Measurements from ENCODE around the gene POU2F1. TPM values are rescaled to one million over a fixed set of nuclear protein-coding genes. Genes with fewer than 3 reads are reported as not detected.

The POU2F1 gene
- total RNA-seq, 1 donor from 2014 or later: 7.2 TPM

DNA sequence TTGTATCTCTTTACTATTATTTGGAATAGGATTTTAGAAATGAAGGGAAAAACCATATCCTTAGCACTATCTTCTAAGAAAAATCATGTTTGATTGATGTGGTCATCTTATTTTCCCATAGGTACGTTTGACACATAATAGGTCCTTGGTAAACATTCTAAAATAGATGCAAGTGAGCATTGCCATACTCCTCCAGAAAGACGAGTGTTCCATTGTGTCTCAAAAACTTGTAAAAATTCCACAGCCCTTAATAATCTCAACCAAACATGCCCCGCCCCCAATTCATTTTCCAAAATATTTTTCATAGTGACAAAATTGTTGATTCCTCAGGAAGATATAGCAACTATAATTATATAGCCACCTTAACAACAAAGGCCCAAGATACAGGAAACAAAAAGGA, 184.2 kb downstream of the POU2F1 start:
- no peak for DNase-seq (ENCODE audit: low read depth)
- TF ChIP-seq, protein P1, sequence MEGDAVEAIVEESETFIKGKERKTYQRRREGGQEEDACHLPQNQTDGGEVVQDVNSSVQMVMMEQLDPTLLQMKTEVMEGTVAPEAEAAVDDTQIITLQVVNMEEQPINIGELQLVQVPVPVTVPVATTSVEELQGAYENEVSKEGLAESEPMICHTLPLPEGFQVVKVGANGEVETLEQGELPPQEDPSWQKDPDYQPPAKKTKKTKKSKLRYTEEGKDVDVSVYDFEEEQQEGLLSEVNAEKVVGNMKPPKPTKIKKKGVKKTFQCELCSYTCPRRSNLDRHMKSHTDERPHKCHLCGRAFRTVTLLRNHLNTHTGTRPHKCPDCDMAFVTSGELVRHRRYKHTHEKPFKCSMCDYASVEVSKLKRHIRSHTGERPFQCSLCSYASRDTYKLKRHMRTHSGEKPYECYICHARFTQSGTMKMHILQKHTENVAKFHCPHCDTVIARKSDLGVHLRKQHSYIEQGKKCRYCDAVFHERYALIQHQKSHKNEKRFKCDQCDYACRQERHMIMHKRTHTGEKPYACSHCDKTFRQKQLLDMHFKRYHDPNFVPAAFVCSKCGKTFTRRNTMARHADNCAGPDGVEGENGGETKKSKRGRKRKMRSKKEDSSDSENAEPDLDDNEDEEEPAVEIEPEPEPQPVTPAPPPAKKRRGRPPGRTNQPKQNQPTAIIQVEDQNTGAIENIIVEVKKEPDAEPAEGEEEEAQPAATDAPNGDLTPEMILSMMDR (conservative IDR thresholded peaks at IDR 0.05; ENCODE audit: low read depth, low read length): no peak
- H3K4me3 ChIP-seq (ENCODE audit: low read depth, low read length): no peak overlapping the region

GRCh38 chr1:167408355-167408754, 187.7 kb downstream of the POU2F1 start:
- no peak for DNase-seq (ENCODE audit: low read depth)
- no peak overlapping the region for H3K4me3 ChIP-seq (ENCODE audit: low read depth, low read length)
- TF ChIP-seq, protein P1 (conservative IDR thresholded peaks at IDR 0.05; ENCODE audit: low read depth, low read length): no peak

DNA sequence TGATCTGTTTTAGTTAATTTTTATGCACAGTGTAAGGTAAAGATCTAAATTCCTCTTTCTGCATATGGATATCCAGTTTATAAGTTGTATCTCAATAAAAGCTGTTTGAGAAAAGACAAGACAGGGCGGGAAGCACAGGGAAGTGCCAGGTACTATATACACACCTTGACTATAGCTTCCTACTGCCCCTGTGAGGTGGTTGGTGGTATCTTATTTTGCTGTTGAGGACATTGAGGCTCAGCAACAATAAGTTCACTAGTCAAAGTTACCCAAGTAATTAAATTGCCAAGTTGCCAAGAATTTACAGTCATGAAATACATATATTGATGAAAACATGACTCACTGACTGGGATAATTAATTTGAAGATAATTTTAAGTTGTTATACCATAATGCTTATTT, 188.5 kb downstream of the POU2F1 start:
- TF ChIP-seq, protein P1 (conservative IDR thresholded peaks at IDR 0.05; ENCODE audit: low read depth, low read length): peak; percentile 40
- DNase-seq (ENCODE audit: low read depth): no peak
- H3K4me3 ChIP-seq (ENCODE audit: low read depth, low read length): no peak overlapping the region

- TF ChIP-seq, protein P1 (conservative IDR thresholded peaks at IDR 0.05; ENCODE audit: low read depth, low read length): no peak
- no peak overlapping the region for H3K4me3 ChIP-seq (ENCODE audit: low read depth, low read length)
- DNase-seq (ENCODE audit: low read depth): no peak
These were observed 191.4 kb downstream of the POU2F1 start for GRCh38 chr1:167412072-167412471.

DNA sequence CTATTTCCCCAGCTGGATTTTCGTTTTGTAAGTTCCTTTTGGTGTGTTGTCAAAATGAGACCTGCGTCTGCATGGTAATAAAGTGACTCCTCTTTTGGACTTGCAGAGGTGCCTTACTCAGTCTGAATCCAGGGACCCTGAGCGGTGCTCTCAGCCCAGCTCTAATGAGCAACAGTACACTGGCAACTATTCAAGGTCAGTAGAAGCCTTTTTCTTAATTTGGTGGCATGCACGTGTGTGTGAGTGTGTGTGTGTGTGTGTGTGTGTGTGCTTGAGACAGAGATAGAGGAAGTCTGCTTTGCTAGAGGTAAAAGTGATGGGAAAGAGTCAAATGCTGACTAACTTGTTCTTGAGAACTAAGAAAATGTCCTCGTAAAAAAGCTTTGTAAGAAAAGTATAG, 192.2 kb downstream of the POU2F1 start:
- TF ChIP-seq, protein P1 (conservative IDR thresholded peaks at IDR 0.05; ENCODE audit: low read depth, low read length): no peak
- H3K4me3 ChIP-seq (ENCODE audit: low read depth, low read length): no peak overlapping the region
- no peak for DNase-seq (ENCODE audit: low read depth)

DNA sequence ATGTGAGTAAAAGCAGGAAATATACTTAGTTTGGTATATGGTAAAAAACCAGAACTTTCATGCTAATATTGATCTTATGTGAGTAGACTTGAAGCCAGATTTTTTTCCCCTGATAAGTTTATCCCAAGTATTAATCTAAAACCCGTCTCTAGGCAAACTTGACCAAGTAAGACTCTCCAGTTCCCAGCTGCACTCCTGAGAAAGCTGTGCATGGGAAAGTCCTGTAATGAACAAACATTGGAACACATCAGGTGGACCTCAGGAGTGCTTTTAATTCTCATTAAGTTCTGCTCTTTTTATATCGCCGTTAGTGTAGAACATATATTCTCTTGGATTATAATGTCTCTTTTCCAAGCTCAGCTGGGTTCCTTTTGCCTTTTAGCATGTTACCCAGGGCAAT, 192.6 kb downstream of the POU2F1 start:
- H3K4me3 ChIP-seq (ENCODE audit: low read depth, low read length): no peak overlapping the region
- TF ChIP-seq, protein P1 (conservative IDR thresholded peaks at IDR 0.05; ENCODE audit: low read depth, low read length): no peak
- no peak for DNase-seq (ENCODE audit: low read depth)

- H3K4me3 ChIP-seq (ENCODE audit: low read depth, low read length): no peak overlapping the region
- DNase-seq (ENCODE audit: low read depth): no peak
- TF ChIP-seq, protein P1 (conservative IDR thresholded peaks at IDR 0.05; ENCODE audit: low read depth, low read length): no peak
These were observed 195.8 kb downstream of the POU2F1 start for GRCh38 chr1:167416506-167416905.
